Type B pancreatic cell (in vitro differentiated cells): ENCODE results near the gene GTF2I. TPM values are rescaled to one million over a fixed set of nuclear protein-coding genes. Genes with fewer than 3 reads are reported as not detected.
"Not testable (repeated sequence)": the region's sequence is repeated elsewhere in the genome, so short reads cannot be mapped to it uniquely, and the experiment has no call there.

Experiments
- DNase-seq: peaks from one replicate; pipeline ENCODE4 v3.0.0; 2021; ENCODE audit warnings: mixed read lengths; ENCODE audit not compliant: unreplicated experiment; ENCODE audit errors: extremely low spot score
- H3K27ac Mint-ChIP-seq: 2 replicates; pipeline ENCODE4 v1.8.0; 2021; ENCODE audit warnings: mild to moderate bottlenecking, mixed read lengths
- H3K27me3 Mint-ChIP-seq: 2 replicates; pipeline ENCODE4 v1.8.0; 2021; ENCODE audit warnings: mixed read lengths
- H3K36me3 Mint-ChIP-seq: 2 replicates; pipeline ENCODE4 v1.8.0; 2021; ENCODE audit warnings: mixed read lengths
- H3K4me1 Mint-ChIP-seq: one replicate; pipeline ENCODE4 v1.8.0; 2021; ENCODE audit warnings: mixed read lengths; ENCODE audit not compliant: unreplicated experiment
- H3K4me3 Mint-ChIP-seq: 2 replicates; pipeline ENCODE4 v1.8.0; 2021; ENCODE audit warnings: mild to moderate bottlenecking, mixed read lengths
- H3K9me3 Mint-ChIP-seq: 2 replicates; pipeline ENCODE4 v1.8.0; 2021; ENCODE audit warnings: mixed read lengths
- CTCF ChIP-seq: fragments of 200-600 bp; sonication (generic); conservative IDR thresholded peaks from 2 replicates; pipeline ENCODE4 v1.5.0; 2021; ENCODE audit warnings: antibody characterized with exemption, mild to moderate bottlenecking
- total RNA-seq: library from RNA; stranded (reverse); gene quantifications from 2 replicates; pipeline ENCODE4 v1.2.1, GENCODE V29; 2021; ENCODE audit warnings: low replicate concordance

Gene GTF2I
- total RNA-seq, 1 donor from 2014 or later = 335 TPM

- Mint-ChIP-seq H3K4me3 (no peak overlapping the region), H3K36me3 (peaks cover 38% of the 10 kb centered on the region), H3K27ac (no peak overlapping the region), H3K4me1 (peaks cover 9% of the 10 kb centered on the region), H3K27me3 (no peaks in the 10 kb centered on the region), H3K9me3 (no peaks in the 10 kb centered on the region)
- TF ChIP-seq CTCF = no peak
- DNase-seq = no peak
Observed at GRCh38 chr7:74682829-74683228, 25.3 kb downstream of the GTF2I start.

- peaks cover 37% of the 10 kb centered on the region for H3K36me3 Mint-ChIP-seq
- H3K27me3 Mint-ChIP-seq = no peaks in the 10 kb centered on the region
- H3K4me3 Mint-ChIP-seq = no peak overlapping the region
- no peak for TF ChIP-seq CTCF
- H3K27ac Mint-ChIP-seq = no peak overlapping the region
- no peaks in the 10 kb centered on the region for H3K9me3 Mint-ChIP-seq
- DNase-seq = no peak
- H3K4me1 Mint-ChIP-seq = peaks cover 9% of the 10 kb centered on the region
Observed at GRCh38 chr7:74683799-74684198, 26.3 kb downstream of the GTF2I start.

GRCh38 chr7:74684473-74684872, 27.0 kb downstream of the GTF2I start:
- no peak for DNase-seq
- Mint-ChIP-seq H3K4me1 (peaks cover 9% of the 10 kb centered on the region), H3K27me3 (no peaks in the 10 kb centered on the region), H3K9me3 (no peaks in the 10 kb centered on the region), H3K4me3 (no peak overlapping the region), H3K27ac (no peak overlapping the region), H3K36me3 (peaks cover 40% of the 10 kb centered on the region)
- TF ChIP-seq CTCF = no peak

- TF ChIP-seq CTCF = no peak
- H3K36me3 Mint-ChIP-seq = peaks cover 40% of the 10 kb centered on the region
- no peaks in the 10 kb centered on the region for H3K9me3 Mint-ChIP-seq
- H3K27me3 Mint-ChIP-seq = no peaks in the 10 kb centered on the region
- H3K4me1 Mint-ChIP-seq = peaks cover 9% of the 10 kb centered on the region
- no peak for DNase-seq
- no peak overlapping the region for H3K4me3 Mint-ChIP-seq
- no peak overlapping the region for H3K27ac Mint-ChIP-seq
Observed at GRCh38 chr7:74684921-74685320, 27.4 kb downstream of the GTF2I start.

- Mint-ChIP-seq H3K4me3 (no peak overlapping the region), H3K27ac (no peak overlapping the region), H3K4me1 (peaks cover 9% of the 10 kb centered on the region), H3K27me3 (no peaks in the 10 kb centered on the region), H3K9me3 (no peaks in the 10 kb centered on the region), H3K36me3 (peaks cover 52% of the 10 kb centered on the region)
- no peak for TF ChIP-seq CTCF
- no peak for DNase-seq
Observed at GRCh38 chr7:74690474-74690873, 33.0 kb downstream of the GTF2I start.

- not testable (repeated sequence) for DNase-seq, H3K4me1 Mint-ChIP-seq, H3K9me3 Mint-ChIP-seq, H3K27ac Mint-ChIP-seq, H3K4me3 Mint-ChIP-seq, H3K27me3 Mint-ChIP-seq
- H3K36me3 Mint-ChIP-seq = peaks cover 40% of the 10 kb centered on the region
Observed at GRCh38 chr7:74704419-74704818, 46.9 kb downstream of the GTF2I start.
